NCI-H510A (cell line): ENCODE data around the gene MLXIP.

ENCODE experiments used
- DNase-seq: peaks from one replicate; lab custom pipeline; 2025; lab: John Stamatoyannopoulos, UW

MLXIP gene

GRCh38 chr12:122187466-122187865 lies 108.9 kb downstream of the MLXIP start:
- DNase-seq = no peak

GRCh38 chr12:122189626-122190475 lies 111.3 kb downstream of the MLXIP start:
- DNase-seq = no peak

GRCh38 chr12:122190842-122191668 lies 112.5 kb downstream of the MLXIP start:
- DNase-seq = peak; percentile 48

GRCh38 chr12:122192441-122192840 lies 113.9 kb downstream of the MLXIP start:
- DNase-seq = no peak

GRCh38 chr12:122194804-122195203 lies 116.2 kb downstream of the MLXIP start:
- DNase-seq = no peak

GRCh38 chr12:122195405-122195804 lies 116.8 kb downstream of the MLXIP start:
- DNase-seq = no peak
